CD4-positive, alpha-beta T cell treated with Interferon alpha-2 for 1 hour (primary cell): ENCODE measurements around the gene FAM216A.
"Not testable (repeated sequence)": the region's sequence is repeated elsewhere in the genome, so short reads cannot be mapped to it uniquely, and the experiment has no call there.

Experiments used
- DNase-seq, 2 donors: peaks; one replicate each; pipeline ENCODE4 v3.0.0-alpha.2; 2020 to 2022

FAM216A gene

GRCh38 chr12:110501399-110501751 is 32.7 kb downstream of the FAM216A start:
- peak in 1 of 2 donors; percentile 13 for DNase-seq

GRCh38 chr12:110501752-110502738 is 33.4 kb downstream of the FAM216A start, which contains the start of the genes RAD9B and VPS29:
Gene RAD9B (plus strand): TSS chr12:110502331. CDS start chr12:110502338, 7 bp downstream.
Gene VPS29 (minus strand): TSS chr12:110502111. CDS start chr12:110502051, 60 bp downstream.
- DNase-seq, result peak; percentile 99

- DNase-seq, result no peak
These were observed 34.8 kb downstream of the FAM216A start for GRCh38 chr12:110503432-110503831.

DNA sequence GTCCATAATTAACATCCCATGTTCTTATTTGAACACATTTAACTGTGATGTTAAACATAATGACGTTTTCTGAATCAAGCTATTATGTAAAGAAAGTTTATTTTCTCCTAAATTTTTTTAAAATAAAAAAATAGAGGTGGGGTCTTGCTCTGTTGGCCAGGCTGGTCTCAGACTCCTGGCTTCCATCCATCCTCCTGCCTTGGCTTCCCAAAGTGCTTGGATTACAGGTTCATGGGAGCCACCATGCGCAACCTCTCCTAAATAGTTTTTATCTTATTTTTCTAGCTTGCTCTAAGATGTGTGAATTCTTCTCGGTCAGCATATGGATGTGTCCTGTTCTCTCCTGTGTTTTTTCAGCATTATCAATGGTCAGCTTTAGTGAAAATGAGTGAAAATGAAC is 36.7 kb downstream of the FAM216A start:
- DNase-seq, result no peak

- DNase-seq, result no peak
These were observed 39.5 kb downstream of the FAM216A start for GRCh38 chr12:110508071-110508586.

- no peak for DNase-seq
These were observed 45.2 kb downstream of the FAM216A start for GRCh38 chr12:110513842-110514241.

DNA sequence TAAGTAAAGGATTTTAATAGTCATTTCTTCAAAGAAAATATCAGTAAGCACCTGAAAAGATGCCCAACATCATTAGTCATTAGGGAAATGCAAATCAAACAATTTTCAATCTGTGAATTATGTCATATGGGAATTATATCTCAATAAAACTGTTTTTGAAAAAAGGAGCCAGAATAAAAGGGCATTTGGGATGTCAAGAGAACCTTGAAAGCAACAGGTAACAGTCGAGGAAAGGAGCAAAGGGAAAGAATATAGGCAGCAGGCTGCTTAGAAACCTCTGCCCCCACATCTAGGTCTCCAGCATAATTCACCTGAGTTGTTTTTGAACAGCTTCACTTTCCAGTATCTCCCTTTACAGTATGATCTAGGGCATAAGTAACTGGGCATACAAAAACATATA is 45.7 kb downstream of the FAM216A start:
- no peak for DNase-seq

- no peak for DNase-seq
These were observed 48.4 kb downstream of the FAM216A start for GRCh38 chr12:110516995-110517394.

DNA sequence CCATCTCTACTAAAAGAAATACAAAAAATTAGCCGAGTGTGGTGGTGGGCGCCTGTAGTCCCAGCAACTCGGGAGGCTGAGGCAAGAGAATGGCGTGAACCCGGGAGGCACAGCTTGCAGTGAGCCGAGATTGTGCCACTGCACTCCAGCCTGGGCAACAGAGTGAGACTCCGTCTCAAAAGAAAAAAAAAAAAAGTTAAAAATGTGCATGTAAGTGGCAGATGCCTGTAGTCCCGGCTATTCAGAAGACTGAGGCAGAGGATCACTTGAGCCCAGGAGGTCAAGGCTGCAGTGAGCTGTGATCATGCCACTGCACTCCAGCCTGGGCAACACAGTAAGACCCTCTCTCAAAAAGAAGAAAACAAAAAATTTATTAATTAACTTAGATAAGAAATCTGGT is 49.4 kb downstream of the FAM216A start:
- not testable (repeated sequence) for DNase-seq

DNA sequence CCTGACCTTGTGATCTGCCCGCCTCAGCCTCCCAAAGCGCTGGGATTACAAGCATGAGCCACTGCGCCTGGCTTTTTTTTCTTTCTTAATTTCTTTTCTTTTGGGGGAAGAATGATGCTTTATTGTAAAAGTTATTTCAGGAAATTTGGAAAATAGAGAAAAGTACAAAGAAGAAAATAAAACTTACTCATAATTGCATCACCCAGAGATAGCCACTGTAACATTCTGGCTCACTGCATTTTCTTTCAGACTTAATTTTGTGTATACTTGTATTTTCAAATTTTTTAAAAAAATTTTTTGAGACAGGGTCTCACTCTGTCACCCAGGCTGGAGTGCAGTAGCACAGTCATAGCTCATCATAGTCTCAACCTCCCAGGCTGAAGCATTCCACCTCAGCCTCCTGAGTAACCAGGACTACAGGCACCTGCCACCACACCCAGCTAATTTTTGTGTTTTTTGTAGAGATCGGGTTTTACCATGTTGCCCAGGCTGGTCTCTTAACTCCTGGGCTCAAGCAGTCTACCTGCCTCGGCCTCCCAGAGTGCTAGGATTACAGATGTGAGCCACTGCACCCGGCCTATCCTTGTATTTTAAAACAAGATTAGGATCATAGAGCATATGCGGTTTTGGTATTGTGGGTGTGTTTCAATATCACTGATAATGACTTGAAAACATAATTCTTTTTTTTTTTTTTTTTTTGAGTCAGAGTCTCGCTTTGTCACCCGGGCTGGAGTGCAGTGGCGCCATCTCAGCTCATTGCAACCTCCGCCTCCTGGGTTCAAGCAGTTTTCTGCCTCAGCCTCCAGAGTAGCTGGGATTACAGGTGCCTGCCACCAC is 52.4 kb downstream of the FAM216A start:
- peak in 1 of 2 donors; percentile 13 for DNase-seq

- no peak for DNase-seq
These were observed 59.7 kb downstream of the FAM216A start for GRCh38 chr12:110528277-110528839.

DNA sequence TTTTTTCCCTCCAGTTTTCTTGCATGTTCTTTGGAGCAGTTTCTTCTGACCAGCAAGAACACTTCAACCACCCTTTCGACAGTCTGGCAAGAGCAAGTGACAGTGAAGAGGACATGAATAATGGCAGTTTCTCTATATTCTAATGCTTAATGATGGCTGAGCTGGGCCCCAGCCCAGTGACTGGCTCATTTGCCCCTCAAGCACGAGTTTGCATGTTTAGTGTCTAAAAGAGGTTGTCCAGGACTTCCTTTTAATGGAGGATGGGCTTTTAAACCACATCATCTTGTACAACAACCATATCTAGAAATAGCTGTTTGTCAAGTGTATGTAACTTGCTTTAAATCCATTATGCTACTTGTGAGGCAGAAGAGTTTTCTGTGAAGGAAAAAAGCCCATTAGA is 61.9 kb downstream of the FAM216A start:
- DNase-seq, result no peak

- no peak for DNase-seq
These were observed 63.2 kb downstream of the FAM216A start for GRCh38 chr12:110531741-110532333.

GRCh38 chr12:110532644-110533043 is 64.0 kb downstream of the FAM216A start:
- no peak for DNase-seq

DNA sequence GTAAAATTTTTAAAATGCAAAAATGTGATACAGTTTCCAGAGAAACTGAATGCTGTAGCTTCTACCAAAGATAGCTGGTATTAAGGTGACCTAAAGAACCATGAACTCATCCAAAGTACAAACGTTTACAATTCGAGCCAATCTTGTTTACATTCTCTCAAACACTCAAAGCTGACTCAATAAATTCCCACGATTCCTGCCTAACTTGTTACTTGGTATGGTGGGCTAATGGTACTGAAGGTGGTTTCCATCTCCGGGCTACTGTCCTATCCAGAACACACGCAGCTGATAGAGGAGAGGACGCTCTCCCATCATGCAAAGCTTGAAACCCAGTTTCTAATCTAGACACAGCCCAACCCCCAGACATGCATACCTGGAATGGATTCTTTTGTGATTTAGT is 65.0 kb downstream of the FAM216A start:
- DNase-seq, result no peak

DNA sequence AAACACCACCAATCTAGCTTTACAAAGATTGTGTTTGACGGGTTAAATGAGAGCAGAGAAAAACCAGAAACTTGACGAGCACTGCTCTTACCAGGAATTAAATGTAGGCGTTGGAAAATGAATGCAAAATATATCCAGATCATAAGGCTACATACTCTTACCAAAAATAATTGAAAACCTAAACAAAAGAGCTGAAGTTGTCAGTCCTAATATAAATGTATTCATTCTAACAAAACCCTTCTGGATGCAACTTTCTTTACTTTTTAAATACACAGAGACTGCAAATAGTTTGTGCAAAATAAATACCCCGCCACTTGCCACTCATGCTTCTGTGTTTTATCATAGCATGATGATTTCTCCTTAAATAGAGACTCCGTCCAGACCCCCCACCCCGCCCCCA is 66.2 kb downstream of the FAM216A start:
- DNase-seq, result no peak

DNA sequence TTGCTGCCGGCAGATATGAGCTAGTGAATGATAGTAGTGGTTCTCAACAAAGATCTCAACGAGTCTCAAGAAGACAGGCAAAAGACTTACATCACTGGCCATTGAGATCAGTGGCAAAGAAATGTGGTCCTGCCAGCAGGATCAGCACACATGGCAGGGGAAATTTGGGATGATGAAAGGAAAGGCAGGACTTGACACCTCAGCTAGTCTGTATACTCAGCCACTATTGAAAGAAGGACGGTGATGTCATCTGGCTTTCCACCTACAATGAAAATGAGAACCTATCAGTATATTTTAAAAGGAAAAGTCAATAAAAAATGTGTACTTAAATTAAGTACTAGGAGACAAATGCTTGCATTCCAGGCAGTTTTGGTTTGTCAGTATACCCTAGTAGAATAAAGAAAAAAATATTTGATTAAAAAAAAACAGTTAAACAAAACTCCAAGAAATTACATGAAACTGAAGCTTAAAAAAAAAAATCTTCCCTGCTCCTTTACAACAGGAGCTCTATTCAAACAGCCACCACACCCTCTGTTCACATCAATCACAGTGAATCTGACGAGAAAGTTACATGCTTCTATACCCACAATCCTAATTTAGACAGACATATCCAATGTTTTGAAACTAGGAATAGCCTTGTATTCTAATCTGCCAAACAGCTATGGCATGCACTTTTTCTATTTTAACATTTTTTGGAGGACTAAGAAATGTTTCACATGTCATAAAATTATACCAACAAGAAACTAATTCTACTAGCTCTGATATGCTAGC is 68.4 kb downstream of the FAM216A start:
- no peak for DNase-seq

GRCh38 chr12:110537605-110538409 is 69.2 kb downstream of the FAM216A start:
- no peak for DNase-seq

- no peak for DNase-seq
These were observed 70.4 kb downstream of the FAM216A start for GRCh38 chr12:110538869-110539622.
